ENCODE measurements around the gene VTCN1.
"Not testable (repeated sequence)": the region's sequence is repeated elsewhere in the genome, so short reads cannot be mapped to it uniquely, and the experiment has no call there.

Gene VTCN1

GRCh38 chr1:117162816-117163215 lies 47.9 kb downstream of the VTCN1 start:
- DNase-seq: no peak

- no peak for DNase-seq
Measured at GRCh38 chr1:117161887-117162286, 48.8 kb downstream of the VTCN1 start.

- DNase-seq: not testable (repeated sequence)
Measured at GRCh38 chr1:117151305-117151704, 59.4 kb downstream of the VTCN1 start.

- DNase-seq: no peak
Measured at GRCh38 chr1:117150316-117150715, 60.4 kb downstream of the VTCN1 start.

- no peak for DNase-seq
Measured at GRCh38 chr1:117147856-117148588, 62.7 kb downstream of the VTCN1 start.

- no peak for DNase-seq
Measured at GRCh38 chr1:117147341-117147831, 63.3 kb downstream of the VTCN1 start.

GRCh38 chr1:117146575-117147340 lies 64.0 kb downstream of the VTCN1 start:
- no peak for DNase-seq

GRCh38 chr1:117146072-117146471 lies 64.7 kb downstream of the VTCN1 start:
- no peak for DNase-seq

- DNase-seq: no peak
Measured at GRCh38 chr1:117143871-117144270, 66.9 kb downstream of the VTCN1 start.

- DNase-seq: no peak
Measured at GRCh38 chr1:117143172-117143571, 67.6 kb downstream of the VTCN1 start.

GRCh38 chr1:117142200-117142599 lies 68.5 kb downstream of the VTCN1 start:
- no peak for DNase-seq

- no peak for DNase-seq
Measured at GRCh38 chr1:117138561-117138960, 72.2 kb downstream of the VTCN1 start.

- no peak for DNase-seq
Measured at GRCh38 chr1:117138106-117138505, 72.6 kb downstream of the VTCN1 start.

- no peak for DNase-seq
Measured at GRCh38 chr1:117137281-117137855, 73.4 kb downstream of the VTCN1 start.

- no peak for DNase-seq
Measured at GRCh38 chr1:117136749-117137148, 74.0 kb downstream of the VTCN1 start.

GRCh38 chr1:117135329-117135728 lies 75.4 kb downstream of the VTCN1 start:
- DNase-seq: no peak

- no peak for DNase-seq
Measured at GRCh38 chr1:117130526-117130925, 80.2 kb downstream of the VTCN1 start.

GRCh38 chr1:117128323-117129079 lies 82.2 kb downstream of the VTCN1 start:
- no peak for DNase-seq

GRCh38 chr1:117127795-117128194 lies 82.9 kb downstream of the VTCN1 start:
- no peak for DNase-seq

- no peak for DNase-seq
Measured at GRCh38 chr1:117124661-117125060, 86.1 kb downstream of the VTCN1 start.

GRCh38 chr1:117123274-117123673 lies 87.5 kb downstream of the VTCN1 start:
- DNase-seq: no peak

GRCh38 chr1:117122330-117123025 lies 88.2 kb downstream of the VTCN1 start:
- no peak for DNase-seq

All from stimulated activated CD4-positive, alpha-beta T cell treated with anti-CD3 and anti-CD28 coated beads, Interleukin-4, amount 100 ng/mL, for 4 hours (primary cell).